Measurements from ENCODE around the gene PDIA3.
"Not testable (repeated sequence)": the region's sequence is repeated elsewhere in the genome, so short reads cannot be mapped to it uniquely, and the experiment has no call there.

PDIA3 gene

DNA sequence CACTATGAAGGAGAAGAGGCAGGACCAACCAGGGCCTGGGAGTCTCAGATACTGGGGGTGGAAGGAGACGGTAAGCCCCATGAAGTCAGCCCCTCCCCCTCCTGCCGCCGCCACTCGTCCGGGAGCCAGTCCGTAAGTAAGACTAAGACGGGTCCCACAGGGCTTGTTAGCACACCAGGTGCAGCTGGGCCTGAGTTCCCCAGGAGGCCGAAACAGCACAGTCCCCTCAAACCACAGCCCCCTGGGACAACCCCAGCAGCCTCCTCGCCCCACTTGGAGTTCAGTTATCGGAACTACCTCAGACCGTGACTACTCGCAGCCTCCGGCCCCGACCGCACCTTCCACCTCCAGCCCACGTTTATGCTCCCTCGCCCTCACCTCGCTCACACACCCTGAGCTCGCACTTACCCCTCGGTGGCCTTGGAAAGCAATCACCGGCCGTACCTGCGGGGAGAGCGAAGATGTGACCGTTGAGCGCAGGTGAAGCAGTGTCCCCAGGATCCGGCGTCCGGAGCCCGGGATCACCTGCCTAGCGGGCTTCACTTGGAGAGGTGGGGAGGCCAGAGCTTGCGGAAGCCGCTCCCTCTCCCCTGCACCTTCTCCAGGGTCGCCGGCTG is 30.0 kb downstream of the PDIA3 start:
- DNase-seq (ENCODE audit: low read depth in 2 of 3, low spot score in 2 of 3), result no peak

DNA sequence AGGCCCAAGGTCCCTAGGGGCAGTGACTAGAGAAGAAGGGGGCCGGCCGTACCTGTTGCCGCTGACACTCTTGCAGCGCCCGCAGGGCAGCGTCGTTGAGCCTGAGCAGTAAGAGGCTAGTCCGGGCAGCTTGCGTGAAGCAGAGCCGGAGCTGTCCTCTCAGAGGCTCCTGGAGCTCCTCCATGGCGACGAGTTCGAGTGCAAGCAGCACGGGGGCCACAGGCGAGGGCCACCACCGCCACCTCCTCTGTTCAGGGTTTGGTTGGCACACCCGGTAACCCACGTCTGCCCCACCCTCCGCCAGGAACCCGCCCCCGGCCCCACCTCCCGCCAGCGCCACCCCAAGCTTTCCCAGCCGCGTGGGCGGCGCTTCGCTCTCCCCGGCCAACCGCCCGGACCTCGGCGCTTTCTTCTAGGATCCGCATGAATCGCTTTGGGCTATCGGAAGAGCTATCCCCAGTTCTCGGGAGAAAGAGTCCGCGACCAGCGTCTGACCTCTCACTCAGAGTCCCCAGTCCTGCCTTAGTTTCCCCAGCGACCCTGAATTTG is 30.6 kb downstream of the PDIA3 start, which contains the start of gene ELL3:
Gene ELL3 (minus strand): TSS at position 249 of the 549 bp plus-strand sequence. CDS start 65 bp downstream, at position 184.
- DNase-seq (ENCODE audit: low read depth in 2 of 3, low spot score in 2 of 3), result peak; percentile 52 to 65 (median 64)

DNA sequence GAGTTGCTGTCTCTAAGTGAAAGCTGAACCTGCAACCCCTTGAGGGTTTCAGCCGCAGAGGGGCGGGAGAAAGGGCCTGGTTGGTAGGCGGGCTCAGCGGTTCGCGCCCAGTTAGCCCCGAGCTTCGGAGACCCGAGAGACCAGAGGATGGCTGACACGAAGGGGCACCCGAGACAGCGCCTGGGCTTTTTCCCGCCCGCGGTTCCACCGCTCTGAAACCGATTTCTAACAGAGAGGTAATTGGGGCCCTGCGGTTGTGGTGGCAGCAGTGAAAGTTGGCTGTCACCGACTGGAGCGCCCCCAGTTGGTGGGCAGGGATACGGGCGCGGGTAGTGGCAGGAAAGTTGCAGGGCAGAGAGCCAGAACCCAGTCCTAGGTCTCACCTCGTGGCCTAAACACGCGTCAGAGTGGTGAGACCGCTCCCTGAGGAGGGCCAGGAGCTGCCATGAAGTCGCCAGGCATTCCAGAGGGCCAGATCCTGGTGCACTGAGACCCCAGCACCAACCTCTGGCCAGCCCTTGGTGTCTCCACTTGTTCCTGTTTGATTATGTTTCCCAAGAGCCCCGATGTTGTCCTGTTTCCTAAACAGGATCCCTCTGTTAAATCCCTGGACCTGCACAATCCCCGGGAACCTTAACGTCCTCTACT is 31.2 kb downstream of the PDIA3 start:
- DNase-seq (ENCODE audit: low read depth in 2 of 3, low spot score in 2 of 3), result peak; percentile 71 to 80 (median 79)

DNA sequence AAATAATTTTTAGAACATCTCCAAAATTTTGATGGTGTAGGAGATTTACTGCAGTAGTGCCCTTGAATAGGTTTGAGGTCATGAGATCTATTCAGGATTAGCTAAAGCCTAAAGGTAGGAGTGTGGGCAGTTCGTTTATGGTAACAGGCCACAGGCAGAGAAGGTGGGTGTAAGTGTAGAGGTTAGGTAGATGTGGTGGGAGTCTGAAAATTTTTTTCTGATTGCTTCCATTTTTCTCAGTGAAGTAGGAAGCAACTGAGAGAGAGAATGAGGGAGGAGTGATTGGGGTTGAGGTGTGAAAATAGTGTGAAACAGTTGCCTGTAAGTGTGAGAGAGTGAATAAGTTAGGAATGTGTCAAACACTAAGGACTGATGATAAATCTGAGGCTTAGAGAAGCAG is 32.8 kb downstream of the PDIA3 start:
- no peak for DNase-seq (ENCODE audit: low read depth in 2 of 3, low spot score in 2 of 3)

DNA sequence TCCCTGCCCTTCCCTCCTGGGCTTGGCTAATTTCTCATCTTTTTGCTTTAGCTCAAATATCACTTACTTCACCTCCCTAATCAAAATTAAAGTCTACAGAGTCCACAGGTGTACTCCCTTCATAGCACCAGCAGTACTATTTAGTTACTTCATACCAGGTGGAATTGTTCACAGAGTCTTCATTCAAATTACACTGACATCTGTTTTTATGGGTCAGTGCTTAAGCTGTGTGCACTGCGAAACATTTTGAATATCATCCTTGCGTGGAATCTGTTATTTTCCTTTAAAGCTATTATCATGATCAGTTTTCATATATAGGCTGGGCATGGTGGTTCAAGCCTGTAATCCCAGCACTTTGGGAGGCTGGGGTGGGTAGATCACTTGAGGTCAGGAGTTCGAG is 43.2 kb downstream of the PDIA3 start:
- DNase-seq (ENCODE audit: low read depth in 2 of 3, low spot score in 2 of 3), result no peak

DNA sequence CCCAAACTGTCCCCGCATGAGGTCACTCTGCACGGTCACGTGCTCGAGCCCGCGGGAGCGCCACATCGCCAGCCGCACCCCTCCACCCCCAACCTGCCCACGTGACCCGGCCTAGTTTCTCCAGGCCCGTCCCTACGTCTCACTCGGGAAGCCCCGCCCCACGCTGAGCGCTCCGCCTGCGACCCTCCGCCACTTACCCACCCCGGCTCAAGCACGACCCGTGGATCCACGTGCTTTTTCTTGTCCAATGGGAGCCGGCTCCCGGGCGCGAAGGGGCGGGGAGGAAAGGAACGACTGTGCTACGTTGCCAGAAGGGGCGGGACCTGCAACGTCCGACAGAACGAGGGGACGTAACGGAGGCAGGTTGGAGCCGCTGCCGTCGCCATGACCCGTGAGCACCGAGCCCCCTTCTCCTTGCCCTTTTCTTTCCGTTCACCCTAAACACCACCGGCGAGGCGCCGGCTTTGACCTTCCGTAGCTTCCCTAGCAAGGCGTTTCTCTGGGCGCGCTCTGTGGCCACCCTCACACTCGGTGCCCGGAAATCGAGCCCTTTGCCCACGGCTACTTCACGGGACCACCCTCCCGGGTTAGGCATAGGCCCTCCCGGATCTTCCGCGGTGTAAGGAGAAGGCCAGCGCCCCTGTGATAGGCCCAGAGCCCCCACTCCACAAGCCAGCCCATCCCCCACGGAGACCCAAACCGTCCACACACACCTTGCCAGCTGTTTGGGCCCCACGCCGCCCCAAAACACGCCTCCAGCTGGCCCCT is 45.9 kb downstream of the PDIA3 start, which contains the start of gene SERF2:
Gene SERF2 (plus strand): TSS at position 328 of the 768 bp plus-strand sequence. CDS start 57 bp downstream, at position 385.
- DNase-seq (ENCODE audit: low read depth in 2 of 3, low spot score in 2 of 3), result peak; percentile 95 to 100 (median 99)

DNA sequence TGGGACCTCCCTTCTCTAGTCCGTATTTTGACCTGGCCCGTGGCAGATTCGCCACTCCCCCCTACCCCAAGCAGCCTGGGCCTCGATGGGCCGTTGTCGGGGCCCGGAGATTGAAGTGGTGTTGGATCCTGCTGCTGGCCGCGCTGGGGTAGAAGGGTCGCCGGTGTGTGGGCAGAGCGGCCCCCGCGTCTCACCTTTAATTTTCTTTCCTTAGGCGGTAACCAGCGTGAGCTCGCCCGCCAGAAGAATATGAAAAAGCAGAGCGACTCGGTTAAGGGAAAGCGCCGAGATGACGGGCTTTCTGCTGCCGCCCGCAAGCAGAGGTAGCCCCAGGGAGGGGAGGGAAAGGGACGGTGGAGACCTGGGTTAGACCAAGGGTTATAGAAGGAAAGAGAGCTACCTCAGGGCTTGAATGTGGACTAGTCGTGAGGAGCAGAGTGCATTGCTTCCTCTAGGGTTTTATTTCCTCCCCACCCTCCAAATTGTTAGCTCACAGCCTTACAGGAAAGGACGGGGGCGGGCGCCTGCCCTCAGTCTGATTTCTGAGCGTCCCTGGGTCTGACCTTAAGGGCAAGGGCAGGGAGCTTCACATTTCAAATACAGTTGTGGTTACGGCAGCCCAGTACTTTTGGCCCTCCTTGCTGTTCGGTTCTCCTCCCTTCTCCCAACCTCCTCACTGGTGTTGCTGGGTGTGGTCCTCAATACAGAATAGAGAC is 46.7 kb downstream of the PDIA3 start:
- peak in 1 of 3 experiments; percentile 13 for DNase-seq (ENCODE audit: low read depth in 2 of 3, low spot score in 2 of 3)

DNA sequence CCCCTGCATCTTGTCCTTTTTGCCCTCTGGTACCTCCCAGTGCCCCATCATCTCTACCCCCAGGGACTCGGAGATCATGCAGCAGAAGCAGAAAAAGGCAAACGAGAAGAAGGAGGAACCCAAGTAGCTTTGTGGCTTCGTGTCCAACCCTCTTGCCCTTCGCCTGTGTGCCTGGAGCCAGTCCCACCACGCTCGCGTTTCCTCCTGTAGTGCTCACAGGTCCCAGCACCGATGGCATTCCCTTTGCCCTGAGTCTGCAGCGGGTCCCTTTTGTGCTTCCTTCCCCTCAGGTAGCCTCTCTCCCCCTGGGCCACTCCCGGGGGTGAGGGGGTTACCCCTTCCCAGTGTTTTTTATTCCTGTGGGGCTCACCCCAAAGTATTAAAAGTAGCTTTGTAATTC is 47.4 kb downstream of the PDIA3 start:
- DNase-seq (ENCODE audit: low read depth in 2 of 3, low spot score in 2 of 3), result no peak

DNA sequence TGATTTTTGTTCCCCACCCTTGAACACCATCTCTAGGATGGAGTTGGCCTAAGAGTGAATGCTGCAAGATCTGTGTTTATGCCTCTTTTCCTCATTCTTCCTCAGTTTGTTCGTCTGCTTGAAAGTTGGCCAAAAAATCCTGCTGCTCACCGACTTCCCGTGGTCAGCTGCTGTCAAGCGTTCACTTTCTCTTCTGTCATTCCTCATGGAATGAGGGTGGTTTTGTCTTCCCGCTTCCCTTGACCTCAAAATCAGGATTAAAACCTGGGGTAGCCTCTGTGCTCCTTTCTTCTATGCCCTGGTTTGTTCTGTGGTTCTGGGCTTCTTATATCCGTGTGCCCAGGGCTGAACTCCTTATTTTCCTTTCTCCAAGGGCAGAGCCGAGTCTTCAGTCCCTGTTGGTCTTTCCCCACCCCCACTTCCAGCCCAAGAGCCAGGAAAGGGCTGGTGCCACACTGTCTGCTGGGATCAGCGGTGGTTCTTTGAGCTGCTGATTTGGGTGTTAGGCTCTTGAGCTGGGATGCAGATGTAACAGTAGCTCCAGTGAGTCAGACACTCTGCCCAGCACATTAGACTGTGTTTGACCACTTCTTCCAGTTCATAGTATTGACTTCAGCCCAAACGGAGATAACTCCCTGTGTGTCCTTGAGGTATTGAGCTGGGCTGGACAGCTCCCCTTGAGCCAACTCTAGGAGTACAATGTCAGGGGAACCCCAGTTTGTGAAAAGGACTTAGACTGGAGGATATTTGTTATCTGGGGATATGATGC is 48.2 kb downstream of the PDIA3 start:
- DNase-seq (ENCODE audit: low read depth in 2 of 3, low spot score in 2 of 3), result no peak

DNA sequence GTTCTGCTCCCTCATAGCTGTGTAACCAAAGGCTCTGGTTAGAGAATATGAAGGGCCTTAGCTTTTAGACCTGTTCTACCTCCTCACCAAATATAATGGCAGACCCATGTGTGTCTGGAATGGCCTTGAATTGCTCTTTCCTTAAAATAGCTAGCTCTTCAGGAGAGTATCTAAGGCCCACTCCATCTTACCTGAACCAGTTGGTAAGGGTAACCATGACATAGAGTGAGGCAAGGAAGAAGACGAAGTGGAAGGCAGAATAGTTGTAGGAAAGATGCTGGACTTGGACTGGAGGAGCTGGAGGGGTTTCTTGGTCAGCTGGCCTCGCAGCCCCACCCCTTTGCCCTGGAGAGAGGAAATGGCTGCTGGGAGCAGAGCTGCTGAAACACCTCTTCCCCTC is 49.0 kb downstream of the PDIA3 start:
- DNase-seq (ENCODE audit: low read depth in 2 of 3, low spot score in 2 of 3), result no peak

DNA sequence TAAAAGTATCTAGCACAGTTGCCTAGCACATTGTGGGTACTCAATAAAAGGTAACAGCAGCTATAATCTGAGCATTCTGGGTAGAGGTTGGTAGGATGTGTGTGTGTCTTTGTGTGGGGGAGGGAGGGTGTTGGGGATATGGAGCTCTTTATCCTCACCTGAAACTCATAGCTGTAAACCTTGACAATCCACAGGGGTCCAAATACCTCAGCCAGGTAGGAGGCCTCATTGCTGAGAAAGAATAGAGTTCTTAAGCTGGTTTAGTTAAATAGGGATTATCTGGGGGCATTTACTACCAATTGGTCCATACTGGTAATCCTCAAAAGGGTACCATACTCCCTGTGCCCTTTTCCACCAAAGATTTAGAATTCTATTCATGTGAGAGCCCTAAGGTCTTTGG is 49.8 kb downstream of the PDIA3 start:
- no peak for DNase-seq (ENCODE audit: low read depth in 2 of 3, low spot score in 2 of 3)

DNA sequence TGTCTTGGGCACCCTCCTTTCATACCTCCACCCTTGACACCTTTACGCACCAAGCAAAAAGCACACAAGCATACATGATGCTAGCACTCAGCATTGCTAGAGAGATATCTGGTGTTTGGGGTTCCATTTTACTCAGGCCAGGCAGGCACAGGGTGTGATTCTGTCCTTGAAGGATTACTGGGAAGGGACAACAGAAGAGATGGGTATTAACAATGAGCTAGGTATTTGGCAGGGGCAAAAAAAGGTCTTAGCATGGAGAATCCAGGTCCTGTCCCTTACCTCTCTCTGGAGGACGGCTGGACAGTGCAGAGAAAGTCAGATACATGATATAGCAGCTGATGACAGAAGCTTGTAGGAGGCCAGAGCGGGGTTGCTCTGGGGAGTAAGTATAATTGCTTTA is 50.3 kb downstream of the PDIA3 start:
- no peak for DNase-seq (ENCODE audit: low read depth in 2 of 3, low spot score in 2 of 3)

DNA sequence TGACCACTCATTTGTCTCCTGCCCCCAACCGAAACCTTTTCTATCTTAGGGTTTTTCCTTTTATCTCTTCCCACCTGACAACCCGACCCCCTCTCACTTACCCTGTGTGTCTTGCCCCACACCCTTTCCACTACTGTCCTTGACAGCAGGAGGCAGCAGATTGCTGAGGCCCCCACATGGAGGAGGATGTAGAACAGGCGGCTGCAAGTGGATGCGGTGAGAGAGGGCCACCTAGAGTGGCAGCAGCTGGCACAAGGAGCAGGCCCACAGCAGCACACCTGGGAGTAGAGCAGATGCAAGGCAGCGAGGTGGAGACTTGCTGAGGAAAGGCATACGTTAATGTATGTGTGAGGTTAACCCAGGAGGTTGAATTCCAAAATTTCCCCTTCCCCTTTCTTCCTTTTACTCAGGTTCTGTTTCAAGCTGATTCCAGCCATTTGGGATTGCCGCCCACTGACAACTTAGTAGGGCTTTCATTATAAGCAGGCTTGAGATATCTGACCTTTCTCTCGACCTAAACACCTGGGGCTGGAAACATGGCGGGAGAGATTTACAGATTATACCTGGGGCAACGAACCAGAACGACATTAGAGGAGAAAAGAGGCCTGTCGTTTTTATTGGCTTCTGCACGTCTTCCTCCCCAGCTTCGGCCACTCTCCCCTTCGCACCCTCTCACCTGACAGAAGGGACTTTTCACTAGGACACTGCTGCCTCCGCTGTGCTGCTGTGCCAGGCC is 53.1 kb downstream of the PDIA3 start:
- no peak for DNase-seq (ENCODE audit: low read depth in 2 of 3, low spot score in 2 of 3)

DNA sequence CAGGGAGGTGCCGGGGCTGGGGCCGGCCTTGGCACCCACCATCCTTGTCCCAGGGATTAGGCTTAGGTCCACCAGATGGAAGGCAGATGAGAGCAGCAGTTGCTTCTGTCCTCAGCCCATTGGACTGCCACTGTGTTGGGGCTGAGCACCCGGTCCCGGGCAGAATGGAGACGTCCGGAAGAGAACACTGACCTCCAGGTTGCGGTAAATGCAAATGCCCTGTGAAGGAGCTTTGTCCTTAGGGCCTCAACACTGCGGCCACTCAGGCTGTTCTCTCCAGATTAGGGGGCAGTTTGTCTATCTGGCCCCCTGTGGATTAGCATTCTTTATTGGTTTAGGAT is 53.7 kb downstream of the PDIA3 start, which contains the start of gene SERINC4:
Gene SERINC4 (minus strand): TSS at position 276 of the 341 bp plus-strand sequence. CDS start 234 bp downstream, at position 42.
- DNase-seq (ENCODE audit: low read depth in 2 of 3, low spot score in 2 of 3), result no peak

DNA sequence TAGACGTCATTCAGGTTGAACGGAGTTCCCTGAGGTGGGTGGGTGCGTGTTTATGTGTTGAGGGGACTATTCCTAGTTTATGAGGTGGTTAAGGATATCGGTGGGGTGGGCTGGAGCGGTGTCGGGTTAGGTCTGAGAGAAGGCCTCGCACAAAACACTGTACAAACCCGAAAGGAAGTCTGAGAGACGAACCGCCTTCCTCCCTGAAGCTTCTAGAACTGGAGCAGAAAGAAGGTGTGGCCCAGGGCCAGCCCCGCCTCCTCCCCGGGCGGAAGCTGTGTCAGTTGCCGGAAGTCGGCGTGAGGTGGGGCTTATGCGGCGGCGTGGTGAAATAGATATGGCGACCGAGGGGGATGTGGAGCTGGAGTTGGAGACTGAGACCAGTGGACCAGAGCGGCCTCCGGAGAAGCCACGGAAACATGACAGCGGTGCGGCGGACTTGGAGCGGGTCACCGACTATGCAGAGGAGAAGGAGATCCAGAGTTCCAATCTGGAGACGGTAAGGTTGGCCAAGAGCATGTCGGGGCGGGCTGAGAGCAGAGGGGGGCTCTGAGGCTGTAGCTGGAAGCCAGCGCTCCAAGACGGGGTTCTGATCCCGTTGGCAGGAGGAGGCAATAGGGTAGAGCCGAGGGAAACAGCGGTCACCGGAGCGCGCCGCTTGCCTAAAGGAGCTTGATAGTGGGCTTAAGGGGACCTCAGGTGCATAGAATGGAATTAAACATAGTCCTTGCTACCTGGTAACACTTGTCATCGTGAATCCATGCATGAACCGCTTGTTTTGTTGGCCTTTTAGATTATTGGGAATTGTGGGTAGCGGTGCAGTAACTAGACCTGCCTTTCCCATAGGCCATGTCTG is 54.3 kb downstream of the PDIA3 start, which contains the start of gene HYPK:
Gene HYPK (plus strand): TSS at position 314 of the 856 bp plus-strand sequence. CDS start 24 bp downstream, at position 338.
- DNase-seq (ENCODE audit: low read depth in 2 of 3, low spot score in 2 of 3), result peak; percentile 67 to 78 (median 74)

DNA sequence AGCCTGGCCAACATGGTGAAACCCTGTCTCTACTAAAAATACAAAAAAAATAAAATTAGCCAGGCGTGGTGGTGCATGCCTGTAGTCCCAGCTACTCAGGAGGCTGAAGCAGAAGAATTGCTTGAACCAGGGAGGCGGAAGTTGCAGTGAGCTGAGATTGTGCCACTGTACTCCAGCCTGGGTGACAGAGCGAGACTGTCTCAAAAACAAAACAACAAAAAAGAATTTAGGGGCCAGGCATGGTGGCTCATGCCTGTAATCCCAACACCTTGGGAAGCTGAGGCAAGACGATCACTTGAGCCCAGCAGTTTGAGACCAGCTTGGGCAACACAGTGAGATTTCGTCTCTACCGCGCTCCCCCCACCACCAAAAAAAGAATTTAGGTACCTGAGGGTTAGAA is 56.4 kb downstream of the PDIA3 start:
- not testable (repeated sequence) for DNase-seq (ENCODE audit: low read depth in 2 of 3, low spot score in 2 of 3)

DNA sequence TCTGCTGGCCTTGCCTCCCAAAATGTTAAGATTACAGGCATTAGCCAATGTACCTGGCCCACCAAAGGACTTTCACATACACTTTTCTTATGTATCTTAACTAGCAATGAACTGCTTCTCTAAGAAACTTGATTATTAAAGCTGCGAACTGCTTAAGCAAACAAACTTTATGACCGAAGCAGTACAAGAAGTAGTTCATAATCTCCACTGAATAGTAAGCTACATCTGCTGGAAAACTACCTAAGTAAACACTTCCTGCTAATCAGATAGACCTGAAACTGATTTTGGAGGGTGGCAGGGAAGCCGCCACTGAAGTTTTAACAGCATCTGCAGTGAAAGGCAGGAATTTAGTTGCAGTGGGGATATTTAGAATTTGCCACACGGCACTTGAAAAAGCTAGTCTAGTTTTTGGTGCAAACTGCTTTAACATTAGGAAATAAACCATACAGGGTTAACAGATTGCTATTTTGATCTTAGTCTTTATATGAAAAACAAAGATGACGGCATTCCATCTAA is 62.3 kb downstream of the PDIA3 start:
- DNase-seq (ENCODE audit: low read depth in 2 of 3, low spot score in 2 of 3), result no peak

DNA sequence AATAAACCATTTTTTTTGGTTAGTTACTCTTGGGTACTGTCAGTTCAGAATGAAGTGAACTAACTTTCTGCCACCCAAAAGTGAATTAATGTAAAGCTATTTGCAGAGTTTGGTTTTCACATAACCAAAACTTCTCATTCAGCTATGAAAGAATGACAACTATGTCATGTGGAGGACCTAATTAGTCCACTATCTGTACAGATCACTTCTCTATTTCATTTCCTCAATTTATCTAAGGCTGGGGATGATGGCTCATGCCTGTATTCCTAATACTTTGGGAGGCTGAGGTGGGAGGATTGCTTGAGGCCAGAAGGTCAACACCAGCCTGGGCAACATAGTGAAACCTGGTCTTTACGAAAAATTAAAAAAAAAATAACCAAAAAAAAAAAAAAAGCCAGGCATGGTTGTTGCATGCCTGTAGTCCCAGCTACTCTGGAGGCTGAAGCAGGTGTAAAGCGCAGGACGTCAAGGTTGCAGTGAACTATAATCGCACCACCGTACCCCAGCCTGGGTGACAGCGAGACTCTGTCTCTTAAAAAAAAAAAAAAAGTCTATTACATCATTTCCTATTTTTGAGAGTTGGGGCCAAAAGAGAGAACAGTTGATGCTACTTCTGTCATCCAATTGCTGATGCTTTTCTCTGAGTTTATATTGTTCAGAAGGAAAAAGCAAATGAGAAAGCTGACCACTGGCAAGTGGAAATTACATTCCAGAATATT is 62.9 kb downstream of the PDIA3 start:
- no peak for DNase-seq (ENCODE audit: low read depth in 2 of 3, low spot score in 2 of 3)

All from activated CD8-positive, alpha-beta memory T cell treated with anti-CD3 and anti-CD28 coated beads for 48 hours (primary cell).